Muscle of leg (tissue), 11 donors: ENCODE results near the gene RNF112. TPM values are rescaled to one million over a fixed set of nuclear protein-coding genes. Genes with fewer than 3 reads are reported as not detected.

Experiments
- DNase-seq: peaks from one replicate; pipeline ENCODE4 v3.0.0; 2013
- H3K27ac ChIP-seq: one replicate; pipeline ENCODE4 v1.5.1; 2013; ENCODE audit warnings: mild to moderate bottlenecking, low read length, control low read depth
- H3K27me3 ChIP-seq: one replicate; pipeline ENCODE4 v1.6.1; 2013; ENCODE audit warnings: low read length; ENCODE audit not compliant: control insufficient read depth, insufficient read depth
- H3K36me3 ChIP-seq: one replicate; pipeline ENCODE4 v1.6.1; 2013; ENCODE audit warnings: low read length; ENCODE audit not compliant: control insufficient read depth, insufficient read depth
- H3K4me1 ChIP-seq: one replicate; pipeline ENCODE4 v1.6.1; 2013; ENCODE audit warnings: low read length; ENCODE audit not compliant: control insufficient read depth, insufficient read depth
- H3K4me3 ChIP-seq: one replicate; pipeline ENCODE4 v1.5.1; 2013; ENCODE audit warnings: low read length, control low read depth
- H3K9me3 ChIP-seq: replicated peaks from 2 replicates; pipeline ENCODE4 v1.6.1; 2013; ENCODE audit warnings: low read depth, low read length; ENCODE audit not compliant: control insufficient read depth
- WGBS: methylation state at CpG from one replicate; pipeline ENCODE4 v1.1.5; 2013; ENCODE audit warnings: missing lambda C conversion rate; ENCODE audit not compliant: insufficient coverage; 5-methylcytosine and 5-hydroxymethylcytosine counted together
- polyA plus RNA-seq, 8 donors: library from polyadenylated mRNA; unstranded; fragments of 120-200 nt; gene quantifications; one replicate each; pipeline versions ENCODE4 v1.2.1 to v1.2.3, GENCODE V29; 2013; ENCODE audit warnings: inconsistent platforms in 1 of 8, low replicate concordance in 1 of 8; ENCODE audit not compliant: insufficient read length in 8 of 8, insufficient read depth in 1 of 8
- total RNA-seq: library from RNA; stranded (reverse); fragments of 120-200 nt; gene quantifications from one replicate; pipeline ENCODE4 v1.2.4, GENCODE V29; 2013

The RNF112 gene
- total and polyA plus RNA-seq, 9 donors, result 2.8 to 5.4 (median 4.1) TPM

- H3K4me3 ChIP-seq, result no peak overlapping the region
- peaks cover 3% of the 10 kb centered on the region for H3K27me3 ChIP-seq
- 95% methylated on average over 6 of the region's 9 CpGs for WGBS
- H3K4me1 ChIP-seq, result peaks cover 40% of the 10 kb centered on the region
- no peaks in the 10 kb centered on the region for H3K36me3 ChIP-seq
- no peak overlapping the region for H3K27ac ChIP-seq
- peak; percentile 2 for DNase-seq
- no peaks in the 10 kb centered on the region for H3K9me3 ChIP-seq
Observed at GRCh38 chr17:19365833-19366636, 45.0 kb upstream of the RNF112 start.

GRCh38 chr17:19366637-19366972 is 44.4 kb upstream of the RNF112 start:
- no peak overlapping the region for H3K4me3 ChIP-seq
- H3K9me3 ChIP-seq, result no peaks in the 10 kb centered on the region
- no peak for DNase-seq
- 72% methylated on average over 5 of the region's 5 CpGs for WGBS
- no peaks in the 10 kb centered on the region for H3K36me3 ChIP-seq
- H3K27me3 ChIP-seq, result peaks cover 3% of the 10 kb centered on the region
- peaks cover 40% of the 10 kb centered on the region for H3K4me1 ChIP-seq
- no peak overlapping the region for H3K27ac ChIP-seq

- H3K9me3 ChIP-seq, result no peaks in the 10 kb centered on the region
- H3K27ac ChIP-seq, result no peak overlapping the region
- no peak for DNase-seq
- H3K4me1 ChIP-seq, result peaks cover 30% of the 10 kb centered on the region
- H3K27me3 ChIP-seq, result no peaks in the 10 kb centered on the region
- WGBS, result 78% methylated on average over 4 of the region's 4 CpGs
- no peaks in the 10 kb centered on the region for H3K36me3 ChIP-seq
- no peak overlapping the region for H3K4me3 ChIP-seq
Observed at GRCh38 chr17:19368229-19368628, 42.8 kb upstream of the RNF112 start.

- Histone ChIP-seq H3K36me3 (no peaks in the 10 kb centered on the region), H3K27me3 (no peaks in the 10 kb centered on the region), H3K4me3 (no peak overlapping the region), H3K27ac (no peak overlapping the region), H3K4me1 (peaks cover 20% of the 10 kb centered on the region), H3K9me3 (no peaks in the 10 kb centered on the region)
- 87% methylated on average over 8 of the region's 16 CpGs for WGBS
- DNase-seq, result no peak
Observed at GRCh38 chr17:19369107-19369778, 41.8 kb upstream of the RNF112 start.

- WGBS, result 85% methylated on average over 10 of the region's 12 CpGs
- no peak overlapping the region for H3K27ac ChIP-seq
- no peak for DNase-seq
Observed at GRCh38 chr17:19369846-19370492, 41.1 kb upstream of the RNF112 start.

GRCh38 chr17:19370493-19370960 is 40.5 kb upstream of the RNF112 start:
- DNase-seq, result no peak
- 80% methylated on average over 2 of the region's 7 CpGs for WGBS
- Histone ChIP-seq H3K27ac (no peak overlapping the region), H3K36me3 (no peaks in the 10 kb centered on the region), H3K4me3 (no peak overlapping the region), H3K27me3 (no peaks in the 10 kb centered on the region), H3K4me1 (peaks cover 7% of the 10 kb centered on the region), H3K9me3 (no peaks in the 10 kb centered on the region)

More at GRCh38 chr17:19369846-19370492, 41.1 kb upstream of the RNF112 start:
- no peaks in the 10 kb centered on the region for H3K9me3 ChIP-seq
- H3K4me3 ChIP-seq, result no peak overlapping the region
- H3K27me3 ChIP-seq, result no peaks in the 10 kb centered on the region
- no peaks in the 10 kb centered on the region for H3K36me3 ChIP-seq
- H3K4me1 ChIP-seq, result peaks cover 13% of the 10 kb centered on the region

GRCh38 chr17:19371259-19372010 is 39.6 kb upstream of the RNF112 start:
- Histone ChIP-seq H3K27ac (no peak overlapping the region), H3K27me3 (no peaks in the 10 kb centered on the region), H3K4me3 (no peak overlapping the region), H3K9me3 (no peaks in the 10 kb centered on the region), H3K4me1 (peaks cover 9% of the 10 kb centered on the region), H3K36me3 (no peaks in the 10 kb centered on the region)
- no peak for DNase-seq
- 67% methylated on average over 1 of the region's 7 CpGs for WGBS

GRCh38 chr17:19372011-19372370 is 39.0 kb upstream of the RNF112 start:
- Histone ChIP-seq H3K27ac (no peak overlapping the region), H3K9me3 (no peaks in the 10 kb centered on the region), H3K27me3 (no peaks in the 10 kb centered on the region), H3K4me3 (no peak overlapping the region), H3K36me3 (no peaks in the 10 kb centered on the region), H3K4me1 (peaks cover 12% of the 10 kb centered on the region)
- 84% methylated on average over 9 of the region's 9 CpGs for whole genome bisulfite sequencing
- no peak for DNase-seq

- H3K4me3 ChIP-seq, result no peak overlapping the region
- 62% methylated on average over 8 of the region's 12 CpGs for WGBS
Observed at GRCh38 chr17:19372439-19372838, 38.6 kb upstream of the RNF112 start.

More at GRCh38 chr17:19372439-19372838, 38.6 kb upstream of the RNF112 start:
- H3K36me3 ChIP-seq, result no peaks in the 10 kb centered on the region
- H3K4me1 ChIP-seq, result peaks cover 13% of the 10 kb centered on the region
- H3K9me3 ChIP-seq, result no peaks in the 10 kb centered on the region
- no peaks in the 10 kb centered on the region for H3K27me3 ChIP-seq
- no peak for DNase-seq
- no peak overlapping the region for H3K27ac ChIP-seq
